Tracheal epithelial cell (primary cell): ENCODE results near the gene OR51T1. TPM values are rescaled to one million over a fixed set of nuclear protein-coding genes. Genes with fewer than 3 reads are reported as not detected.

Experiments used
- total RNA-seq: library from RNA; depleted of rRNA; stranded (reverse); fragments of >200 nt; gene quantifications from 2 replicates; pipeline ENCODE4 v1.2.1, GENCODE V29; 2014

OR51T1 gene, protein sequence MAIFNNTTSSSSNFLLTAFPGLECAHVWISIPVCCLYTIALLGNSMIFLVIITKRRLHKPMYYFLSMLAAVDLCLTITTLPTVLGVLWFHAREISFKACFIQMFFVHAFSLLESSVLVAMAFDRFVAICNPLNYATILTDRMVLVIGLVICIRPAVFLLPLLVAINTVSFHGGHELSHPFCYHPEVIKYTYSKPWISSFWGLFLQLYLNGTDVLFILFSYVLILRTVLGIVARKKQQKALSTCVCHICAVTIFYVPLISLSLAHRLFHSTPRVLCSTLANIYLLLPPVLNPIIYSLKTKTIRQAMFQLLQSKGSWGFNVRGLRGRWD
- not detected in 2 replicates for total RNA-seq

DNA sequence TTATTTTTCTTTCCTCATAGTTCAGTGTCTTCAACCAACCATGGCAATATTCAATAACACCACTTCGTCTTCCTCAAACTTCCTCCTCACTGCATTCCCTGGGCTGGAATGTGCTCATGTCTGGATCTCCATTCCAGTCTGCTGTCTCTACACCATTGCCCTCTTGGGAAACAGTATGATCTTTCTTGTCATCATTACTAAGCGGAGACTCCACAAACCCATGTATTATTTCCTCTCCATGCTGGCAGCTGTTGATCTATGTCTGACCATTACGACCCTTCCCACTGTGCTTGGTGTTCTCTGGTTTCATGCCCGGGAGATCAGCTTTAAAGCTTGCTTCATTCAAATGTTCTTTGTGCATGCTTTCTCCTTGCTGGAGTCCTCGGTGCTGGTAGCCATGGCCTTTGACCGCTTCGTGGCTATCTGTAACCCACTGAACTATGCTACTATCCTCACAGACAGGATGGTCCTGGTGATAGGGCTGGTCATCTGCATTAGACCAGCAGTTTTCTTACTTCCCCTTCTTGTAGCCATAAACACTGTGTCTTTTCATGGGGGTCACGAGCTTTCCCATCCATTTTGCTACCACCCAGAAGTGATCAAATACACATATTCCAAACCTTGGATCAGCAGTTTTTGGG lies at the start of gene OR51T1:
TSS of gene OR51T1 (plus strand) at position 41 of the 641 bp plus-strand sequence. CDS start at position 41, 0 bp downstream.

DNA sequence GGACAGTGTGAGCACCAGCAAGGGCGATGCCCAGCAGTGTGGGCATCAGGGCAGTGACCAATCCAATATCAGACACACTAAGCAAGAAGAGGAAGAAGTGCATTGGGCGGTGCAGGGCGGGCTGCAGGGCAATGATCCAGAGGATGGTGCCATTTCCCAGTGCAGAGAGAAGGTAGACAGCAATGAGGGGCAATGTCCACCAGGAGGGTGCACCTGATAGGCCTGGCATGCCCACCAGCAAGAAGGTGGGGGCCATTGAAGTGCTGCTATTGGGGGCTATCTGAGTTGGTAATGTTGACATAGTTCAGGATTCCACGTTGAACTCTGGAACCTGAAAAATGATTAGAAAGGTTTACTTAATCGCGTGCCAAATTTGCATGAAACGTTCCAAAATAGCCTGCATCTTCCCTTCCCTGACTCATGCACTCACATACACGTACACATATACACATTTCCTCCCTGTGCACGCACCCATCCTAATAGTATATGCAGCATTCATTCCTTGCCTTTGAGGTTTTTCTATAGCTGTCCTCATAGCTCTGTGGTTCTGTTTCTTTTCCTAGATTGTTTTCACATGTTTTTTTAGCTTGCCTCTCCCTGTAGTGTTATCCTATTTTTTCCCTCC lies 32.7 kb upstream of the OR51T1 start, which contains the start of gene OR51S1:
TSS of gene OR51S1 (minus strand) at position 301 of the 625 bp plus-strand sequence. CDS start at position 301, 0 bp downstream.

DNA sequence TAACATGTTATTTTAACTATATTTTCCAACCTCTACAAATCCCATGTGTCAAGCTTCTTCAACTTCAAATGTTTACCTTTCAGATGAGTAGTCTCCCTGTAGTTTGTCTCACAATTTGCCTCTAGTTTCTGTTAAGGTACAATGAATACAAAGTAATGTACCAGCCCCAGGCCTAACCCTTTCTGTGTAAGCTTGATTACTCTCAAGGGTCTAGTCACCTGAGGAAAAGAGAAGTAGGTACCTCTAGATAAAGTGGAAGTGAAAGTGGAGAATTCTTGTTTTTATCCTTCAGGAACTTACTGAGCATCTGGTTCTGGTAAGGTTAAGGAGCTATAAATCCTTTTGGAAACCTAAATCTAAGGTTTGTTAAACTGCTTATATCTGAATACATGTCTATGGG lies 21.8 kb downstream of the OR51T1 start, which contains the start of gene OR51A7:
TSS of gene OR51A7 (plus strand) at position 300 of the 400 bp plus-strand sequence. CDS start 3,587 bp downstream, outside the sequence.

GRCh38 chr11:4919250-4919649 lies 37.5 kb downstream of the OR51T1 start, which contains the start of gene OR51G2:
OR51G2 (minus strand) TSS chr11:4919350; CDS start chr11:4915663, 3,687 bp downstream.

GRCh38 chr11:4924239-4924638 lies 42.5 kb downstream of the OR51T1 start, which contains the start of gene OR51G1:
OR51G1 (minus strand) TSS chr11:4924339; CDS start chr11:4924339, 0 bp downstream.

Other genes with a start within 250 kb of the OR51T1 start
- not detected in 2 replicates for gene OR51D1, start 244.4 kb upstream of the OR51T1 start, total RNA-seq
- gene OR51E1, start 237.9 kb upstream of the OR51T1 start, total RNA-seq = not detected in 2 replicates
- gene OR51E2, start 184.0 kb upstream of the OR51T1 start, total RNA-seq = under 0.01 TPM in 1 of 2 replicates, not detected in the other
- not detected in 2 replicates for gene MMP26, start 177.1 kb upstream of the OR51T1 start, total RNA-seq
- gene OR51F1, start 112.0 kb upstream of the OR51T1 start, total RNA-seq = not detected in 2 replicates
- gene OR52R1, start 77.5 kb upstream of the OR51T1 start, total RNA-seq = not detected in 2 replicates
- gene OR51F2, start 60.6 kb upstream of the OR51T1 start, total RNA-seq = not detected in 2 replicates
- not detected in 2 replicates for gene OR51S1, start 32.7 kb upstream of the OR51T1 start, total RNA-seq
- not detected in 2 replicates for gene OR51A7, start 21.9 kb downstream of the OR51T1 start, total RNA-seq
- not detected in 2 replicates for gene OR51G2, start 37.5 kb downstream of the OR51T1 start, total RNA-seq
- not detected in 2 replicates for gene OR51G1, start 42.4 kb downstream of the OR51T1 start, total RNA-seq
- gene OR51A4, start 65.7 kb downstream of the OR51T1 start, total RNA-seq = not detected in 2 replicates
- gene OR51A2, start 73.8 kb downstream of the OR51T1 start, total RNA-seq = not detected in 2 replicates
- gene OR51L1, start 113.0 kb downstream of the OR51T1 start, total RNA-seq = not detected in 2 replicates
- not detected in 2 replicates for gene OR52J3, start 164.6 kb downstream of the OR51T1 start, total RNA-seq
- gene OR52E2, start 177.7 kb downstream of the OR51T1 start, total RNA-seq = not detected in 2 replicates
- not detected in 2 replicates for gene OR52E1, start 187.7 kb downstream of the OR51T1 start, total RNA-seq